Kidney (tissue), 14 donors: Measurements from ENCODE around the gene SRP9. TPM values are rescaled to one million over a fixed set of nuclear protein-coding genes. Genes with fewer than 3 reads are reported as not detected.
A peak's percentile ranks its signal among the peaks of the same experiment; 100 is the strongest.

ENCODE experiments used
- DNase-seq, 5 donors: peaks; one replicate each; pipeline ENCODE4 v3.0.0-alpha.2; 2013 to 2020
- FAIRE-seq: peaks from 2 replicates; lab custom pipeline; 2012; peaks lifted over from hg19 to GRCh38; lab: Jason Lieb, UNC
- H3K27ac ChIP-seq, 2 donors: one replicate each; pipeline ENCODE4 v1.7.0; 2013; ENCODE audit warnings: low read depth in 2 of 2, low read length in 2 of 2, inconsistent platforms in 1 of 2
- H3K27me3 ChIP-seq: one replicate; pipeline ENCODE4 v1.7.1; 2013; ENCODE audit warnings: low read length, inconsistent platforms; ENCODE audit not compliant: control insufficient read depth, insufficient read depth
- H3K36me3 ChIP-seq, 3 donors: one replicate each; pipeline versions ENCODE4 v1.7.0 to v1.7.1; 2013; ENCODE audit warnings: low read length in 3 of 3, control low read depth in 1 of 3, inconsistent platforms in 1 of 3; ENCODE audit not compliant: insufficient read depth in 3 of 3, control insufficient read depth in 2 of 3
- H3K4me1 ChIP-seq, 3 donors: one replicate each; pipeline versions ENCODE4 v1.7.0 to v1.7.1; 2013; ENCODE audit warnings: low read length in 3 of 3, inconsistent platforms in 1 of 3, low read depth in 1 of 3; ENCODE audit not compliant: control insufficient read depth in 2 of 3, insufficient read depth in 2 of 3
- H3K4me3 ChIP-seq, 3 donors: one replicate each; pipeline versions ENCODE4 v1.7.0 to v1.8.1; 2013; ENCODE audit warnings: low read length in 3 of 3, control low read depth in 1 of 3, inconsistent platforms in 1 of 3
- H3K9ac ChIP-seq, 3 donors: one replicate each; pipeline versions ENCODE4 v1.7.0 to v1.7.1; 2013; ENCODE audit warnings: low read length in 3 of 3, control low read depth in 1 of 3, inconsistent platforms in 1 of 3
- H3K9me3 ChIP-seq, 3 donors: one replicate each; pipeline versions ENCODE4 v1.7.0 to v1.7.1; 2013; ENCODE audit warnings: low read length in 3 of 3, control low read depth in 1 of 3, inconsistent platforms in 1 of 3; ENCODE audit not compliant: control insufficient read depth in 2 of 3, insufficient read depth in 1 of 3
- intact Hi-C: fragments of 100-400 bp; cut with DNase I; formaldehyde crosslinking; loops from one replicate; pipeline ENCODE4 v1.11.1; 2022
- polyA plus RNA-seq: library from polyadenylated mRNA; stranded (reverse); fragments of 350-450 nt; fragmentation: Illumina TruSeq; extraction: RNeasy Lipid Tissue Mini Kit (QIAGEN cat#74804); gene quantifications from one replicate; pipeline ENCODE4 v1.2.3, GENCODE V29; 2014; ENCODE audit warnings: low read depth, low replicate concordance; ENCODE audit not compliant: insufficient read depth
- total RNA-seq: library from RNA; stranded (reverse); fragmentation: NEBNext Ultra II Directional; extraction: Animal tissue kit (Norgen Biotek cat#: 25700); gene quantifications from one replicate; pipeline ENCODE4 v1.2.1, GENCODE V29; 2021
- TF ChIP-seq, protein P1 (sequence below): IDR thresholded peaks from 3 replicates; pipeline ENCODE4 v1.5.1; 2012; ENCODE audit warnings: mild to moderate bottlenecking, moderate library complexity, borderline replicate concordance; ENCODE audit not compliant: insufficient read depth; ENCODE audit errors: extremely low read depth
- donor health status: control.
- donor health status: control.
- donor health status: control.
- donor health status: control.
- donor health status: control.
- donor health status: DM: yes; HTN: yes; CAD: no.
- donor health status: Normal renal cell carcinoma (clear cell type).

The SRP9 gene
- total and polyA plus RNA-seq, 2 donors from 2014 or later: 199 to 307 TPM

DNA sequence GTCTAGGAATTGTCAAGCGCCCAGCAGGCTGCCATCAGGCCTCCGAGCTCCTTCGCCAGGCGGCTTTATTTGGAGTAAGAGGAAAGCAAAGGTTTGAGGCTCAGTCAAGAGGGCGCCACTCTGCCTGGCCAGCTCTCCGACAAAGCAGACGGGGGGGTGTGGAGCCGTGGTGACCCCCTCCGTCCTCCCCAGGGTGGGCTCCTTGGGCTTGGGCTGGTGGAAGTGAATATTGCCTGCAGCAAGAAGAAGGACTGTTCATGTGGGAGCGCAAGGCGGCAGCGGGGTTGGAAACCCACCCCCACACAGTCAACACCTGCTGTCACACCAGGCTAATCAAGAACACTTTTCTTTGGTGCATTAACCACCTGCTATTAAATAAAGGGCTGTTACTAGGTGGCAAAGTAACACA, 46.9 kb downstream of the SRP9 start:
- H3K4me1 ChIP-seq: peaks cover 0 to 13% (median 0%) of the 10 kb centered on the region in 3 donors
- no peaks in the 10 kb centered on the region for H3K27me3 ChIP-seq
- no peaks in the 10 kb centered on the region for H3K9me3 ChIP-seq
- FAIRE-seq (no peak), DNase-seq (peak in 4 of 5 donors; percentile 63 to 70 (median 64))
- TF ChIP-seq, protein P1, sequence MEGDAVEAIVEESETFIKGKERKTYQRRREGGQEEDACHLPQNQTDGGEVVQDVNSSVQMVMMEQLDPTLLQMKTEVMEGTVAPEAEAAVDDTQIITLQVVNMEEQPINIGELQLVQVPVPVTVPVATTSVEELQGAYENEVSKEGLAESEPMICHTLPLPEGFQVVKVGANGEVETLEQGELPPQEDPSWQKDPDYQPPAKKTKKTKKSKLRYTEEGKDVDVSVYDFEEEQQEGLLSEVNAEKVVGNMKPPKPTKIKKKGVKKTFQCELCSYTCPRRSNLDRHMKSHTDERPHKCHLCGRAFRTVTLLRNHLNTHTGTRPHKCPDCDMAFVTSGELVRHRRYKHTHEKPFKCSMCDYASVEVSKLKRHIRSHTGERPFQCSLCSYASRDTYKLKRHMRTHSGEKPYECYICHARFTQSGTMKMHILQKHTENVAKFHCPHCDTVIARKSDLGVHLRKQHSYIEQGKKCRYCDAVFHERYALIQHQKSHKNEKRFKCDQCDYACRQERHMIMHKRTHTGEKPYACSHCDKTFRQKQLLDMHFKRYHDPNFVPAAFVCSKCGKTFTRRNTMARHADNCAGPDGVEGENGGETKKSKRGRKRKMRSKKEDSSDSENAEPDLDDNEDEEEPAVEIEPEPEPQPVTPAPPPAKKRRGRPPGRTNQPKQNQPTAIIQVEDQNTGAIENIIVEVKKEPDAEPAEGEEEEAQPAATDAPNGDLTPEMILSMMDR: no peak
- intact Hi-C loops: no loop called here
- H3K9ac ChIP-seq: no peak overlapping the region
- no peak overlapping the region for H3K4me3 ChIP-seq
- no peak overlapping the region for H3K27ac ChIP-seq
- peaks cover 0 to 14% (median 8%) of the 10 kb centered on the region in 3 donors for H3K36me3 ChIP-seq

- TF ChIP-seq, protein P1: no peak
- Histone ChIP-seq H3K9me3 (no peaks in the 10 kb centered on the region), H3K27me3 (no peaks in the 10 kb centered on the region), H3K36me3 (peaks cover 0 to 16% (median 8%) of the 10 kb centered on the region in 3 donors), H3K4me3 (no peak overlapping the region), H3K9ac (no peak overlapping the region), H3K27ac (no peak overlapping the region), H3K4me1 (peaks cover 0 to 13% (median 0%) of the 10 kb centered on the region in 3 donors)
- FAIRE-seq: no peak
- DNase-seq: peak in 1 of 5 donors; percentile 42
- intact Hi-C loops: no loop called here
Observed at GRCh38 chr1:225825078-225825477, 47.5 kb downstream of the SRP9 start.

- TF ChIP-seq, protein P1: no peak
- Histone ChIP-seq H3K36me3 (peaks cover 0 to 16% (median 10%) of the 10 kb centered on the region in 3 donors), H3K27ac (no peak overlapping the region), H3K4me3 (no peak overlapping the region), H3K4me1 (peaks cover 0 to 13% (median 0%) of the 10 kb centered on the region in 3 donors), H3K9ac (no peak overlapping the region), H3K27me3 (no peaks in the 10 kb centered on the region), H3K9me3 (no peaks in the 10 kb centered on the region)
- peak in 4 of 5 donors; percentile 64 to 78 (median 72) for DNase-seq
- no peak for FAIRE-seq
- intact Hi-C loops: no loop called here
Observed at GRCh38 chr1:225825607-225826007, 48.0 kb downstream of the SRP9 start.

GRCh38 chr1:225827076-225827475, 49.5 kb downstream of the SRP9 start:
- TF ChIP-seq, protein P1: no peak
- DNase-seq (no peak), FAIRE-seq (no peak)
- H3K4me1 ChIP-seq: peaks cover 0 to 13% (median 0%) of the 10 kb centered on the region in 3 donors
- H3K27ac ChIP-seq: no peak overlapping the region
- H3K9me3 ChIP-seq: no peaks in the 10 kb centered on the region
- peaks cover 3 to 23% (median 15%) of the 10 kb centered on the region in 3 donors for H3K36me3 ChIP-seq
- no peak overlapping the region for H3K9ac ChIP-seq
- no peaks in the 10 kb centered on the region for H3K27me3 ChIP-seq
- intact Hi-C loops: no loop called here
- no peak overlapping the region for H3K4me3 ChIP-seq
